ENCODE measurements around the gene TCEANC2.

The TCEANC2 gene

GRCh38 chr1:54122992-54123391, 69.6 kb downstream of the TCEANC2 start:
- no peak for DNase-seq (ENCODE audit: extremely low read depth, low read depth)
- TF ChIP-seq, protein P1, sequence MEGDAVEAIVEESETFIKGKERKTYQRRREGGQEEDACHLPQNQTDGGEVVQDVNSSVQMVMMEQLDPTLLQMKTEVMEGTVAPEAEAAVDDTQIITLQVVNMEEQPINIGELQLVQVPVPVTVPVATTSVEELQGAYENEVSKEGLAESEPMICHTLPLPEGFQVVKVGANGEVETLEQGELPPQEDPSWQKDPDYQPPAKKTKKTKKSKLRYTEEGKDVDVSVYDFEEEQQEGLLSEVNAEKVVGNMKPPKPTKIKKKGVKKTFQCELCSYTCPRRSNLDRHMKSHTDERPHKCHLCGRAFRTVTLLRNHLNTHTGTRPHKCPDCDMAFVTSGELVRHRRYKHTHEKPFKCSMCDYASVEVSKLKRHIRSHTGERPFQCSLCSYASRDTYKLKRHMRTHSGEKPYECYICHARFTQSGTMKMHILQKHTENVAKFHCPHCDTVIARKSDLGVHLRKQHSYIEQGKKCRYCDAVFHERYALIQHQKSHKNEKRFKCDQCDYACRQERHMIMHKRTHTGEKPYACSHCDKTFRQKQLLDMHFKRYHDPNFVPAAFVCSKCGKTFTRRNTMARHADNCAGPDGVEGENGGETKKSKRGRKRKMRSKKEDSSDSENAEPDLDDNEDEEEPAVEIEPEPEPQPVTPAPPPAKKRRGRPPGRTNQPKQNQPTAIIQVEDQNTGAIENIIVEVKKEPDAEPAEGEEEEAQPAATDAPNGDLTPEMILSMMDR (IDR thresholded peaks at IDR 0.05; ENCODE audit: low read depth, low read length), result no peak

DNA sequence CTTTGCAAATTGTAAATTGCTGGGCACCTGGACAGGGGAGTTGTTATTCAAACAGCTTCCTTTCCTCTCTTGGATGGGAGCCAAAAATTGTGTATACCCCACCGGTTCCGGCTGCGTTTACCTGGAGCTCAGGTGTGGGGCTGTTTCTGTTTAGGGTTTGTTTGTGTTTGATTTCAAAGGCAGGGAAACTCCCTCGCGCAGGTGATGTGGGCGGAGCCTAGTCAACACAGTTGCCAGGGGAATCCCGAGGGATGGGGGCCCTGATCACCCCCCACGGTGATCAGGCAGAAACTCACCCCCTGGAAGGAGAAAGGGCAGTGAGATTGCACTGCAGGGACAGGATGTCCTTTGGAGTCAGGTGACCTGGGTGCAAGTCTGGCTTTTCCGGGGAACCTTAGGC, 71.1 kb downstream of the TCEANC2 start:
- TF ChIP-seq, protein P1 (IDR thresholded peaks at IDR 0.05; ENCODE audit: low read depth, low read length), result no peak
- no peak for DNase-seq (ENCODE audit: extremely low read depth, low read depth)

DNA sequence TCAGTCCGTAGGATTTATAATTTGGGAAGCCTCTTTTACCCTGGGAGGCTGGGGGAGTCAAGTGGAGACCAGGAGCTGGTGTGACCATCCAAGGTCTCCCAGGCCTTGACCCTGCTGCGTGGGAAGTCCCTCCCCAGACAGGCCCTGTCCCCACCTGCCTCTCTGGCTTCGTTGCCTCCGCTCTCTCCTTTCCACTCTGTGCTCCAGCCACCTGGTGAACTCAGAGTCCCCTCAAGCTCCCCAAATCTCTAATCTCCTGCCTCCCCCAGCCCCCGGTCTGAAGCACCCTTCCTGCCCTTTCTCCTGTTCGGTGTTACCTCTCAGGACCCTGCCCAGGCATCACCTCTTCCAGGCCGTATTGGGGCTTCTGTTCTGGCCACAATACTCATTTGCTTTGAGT, 71.5 kb downstream of the TCEANC2 start:
- DNase-seq (ENCODE audit: extremely low read depth, low read depth), result no peak
- TF ChIP-seq, protein P1 (IDR thresholded peaks at IDR 0.05; ENCODE audit: low read depth, low read length), result no peak

DNA sequence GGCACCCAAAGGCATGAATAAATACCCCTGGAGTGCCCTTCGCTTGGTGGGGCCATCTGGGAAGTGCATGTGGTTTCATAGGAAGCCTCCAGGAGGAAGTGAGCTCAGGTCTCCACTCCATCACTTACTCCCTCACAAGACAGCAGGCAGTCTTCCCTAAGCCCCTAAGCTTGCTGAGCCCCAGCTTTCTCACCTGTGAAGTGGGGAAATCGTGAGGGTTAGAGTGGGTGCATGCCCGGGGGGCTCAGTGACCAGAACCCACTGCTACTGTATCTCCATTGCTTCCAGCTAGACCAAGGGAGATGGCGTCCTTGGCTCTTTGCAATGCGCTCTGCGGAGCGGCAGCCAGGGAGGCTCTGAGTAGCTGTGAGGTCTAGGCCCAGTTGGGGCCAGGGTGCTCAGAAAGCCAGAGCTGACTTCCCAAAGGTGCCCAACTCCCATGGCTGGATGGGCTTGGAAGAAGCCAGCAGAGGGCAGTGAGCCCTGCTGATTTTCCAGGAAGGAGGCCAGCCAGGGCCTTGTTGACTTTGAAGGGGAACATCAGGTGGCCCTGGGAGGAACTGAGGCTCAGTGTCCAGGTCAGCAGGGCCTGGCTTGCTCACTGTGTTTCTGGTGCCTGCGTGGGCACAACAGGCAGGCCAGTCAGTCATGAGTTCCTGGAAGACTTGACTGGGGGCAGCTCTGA, 72.1 kb downstream of the TCEANC2 start:
- TF ChIP-seq, protein P1 (IDR thresholded peaks at IDR 0.05; ENCODE audit: low read depth, low read length), result peak; percentile 33
- no peak for DNase-seq (ENCODE audit: extremely low read depth, low read depth)

GRCh38 chr1:54126271-54126815, 72.9 kb downstream of the TCEANC2 start:
- TF ChIP-seq, protein P1 (IDR thresholded peaks at IDR 0.05; ENCODE audit: low read depth, low read length), result no peak
- no peak for DNase-seq (ENCODE audit: extremely low read depth, low read depth)

GRCh38 chr1:54127594-54128300, 74.3 kb downstream of the TCEANC2 start:
- TF ChIP-seq, protein P1 (IDR thresholded peaks at IDR 0.05; ENCODE audit: low read depth, low read length), result no peak
- DNase-seq (ENCODE audit: extremely low read depth, low read depth), result no peak

GRCh38 chr1:54129858-54130257, 76.5 kb downstream of the TCEANC2 start:
- no peak for DNase-seq (ENCODE audit: extremely low read depth, low read depth)
- TF ChIP-seq, protein P1 (IDR thresholded peaks at IDR 0.05; ENCODE audit: low read depth, low read length), result no peak
